Stomach smooth muscle (tissue), 2 donors: ENCODE measurements around the gene YEATS2.
"Not testable (repeated sequence)": the region's sequence is repeated elsewhere in the genome, so short reads cannot be mapped to it uniquely, and the experiment has no call there.

Experiments used
- H3K27ac ChIP-seq: one replicate; pipeline ENCODE4 v1.7.0; 2013; ENCODE audit warnings: mild to moderate bottlenecking, low read length, inconsistent platforms
- H3K27me3 ChIP-seq, 2 donors: one replicate each; pipeline ENCODE4 v1.7.0; 2013; ENCODE audit warnings: low read length in 2 of 2; ENCODE audit not compliant: insufficient read depth in 2 of 2, control insufficient read depth in 1 of 2
- H3K36me3 ChIP-seq, 2 donors: one replicate each; pipeline ENCODE4 v1.7.0; 2013; ENCODE audit warnings: low read length in 2 of 2; ENCODE audit not compliant: control insufficient read depth in 2 of 2, insufficient read depth in 2 of 2
- H3K4me1 ChIP-seq: one replicate; pipeline ENCODE4 v1.7.0; 2013; ENCODE audit warnings: low read length; ENCODE audit not compliant: control insufficient read depth, insufficient read depth
- H3K4me3 ChIP-seq, 2 donors: one replicate each; pipeline ENCODE4 v1.7.0; 2013; ENCODE audit warnings: low read length in 2 of 2
- H3K9ac ChIP-seq, 2 donors: one replicate each; pipeline ENCODE4 v1.7.0; 2013; ENCODE audit warnings: low read length in 2 of 2, mild to moderate bottlenecking in 1 of 2
- H3K9me3 ChIP-seq, 2 donors: one replicate each; pipeline ENCODE4 v1.7.0; 2013; ENCODE audit warnings: low read length in 2 of 2; ENCODE audit not compliant: control insufficient read depth in 2 of 2
- donor health status: healthy.
- donor health status: Pancreatic carcinoma.

YEATS2 gene

DNA sequence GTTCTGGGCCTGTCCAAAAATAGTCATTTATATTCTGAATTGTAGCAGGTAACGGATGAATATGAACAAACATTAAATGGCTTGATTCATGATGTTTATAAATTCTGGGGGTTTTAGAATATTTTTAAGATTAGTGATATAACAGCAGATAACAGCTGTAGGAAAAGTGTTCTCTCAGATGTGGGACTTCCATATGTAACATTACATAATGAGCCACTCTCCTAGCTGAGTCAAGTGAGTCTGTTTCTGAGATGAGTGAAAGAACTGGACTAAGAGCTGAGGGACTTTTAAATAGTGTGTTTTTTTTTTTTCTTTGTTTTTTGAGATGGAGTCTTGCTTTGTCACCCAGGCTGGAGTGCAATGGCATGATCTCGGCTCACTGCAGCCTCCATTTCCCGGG lies 13.9 kb downstream of the YEATS2 start:
- H3K4me1 ChIP-seq, result no peaks in the 10 kb centered on the region
- no peak overlapping the region for H3K4me3 ChIP-seq
- H3K9ac ChIP-seq, result no peak overlapping the region
- no peaks in the 10 kb centered on the region for H3K9me3 ChIP-seq
- no peaks in the 10 kb centered on the region for H3K36me3 ChIP-seq
- no peaks in the 10 kb centered on the region for H3K27me3 ChIP-seq
- no peak overlapping the region for H3K27ac ChIP-seq

DNA sequence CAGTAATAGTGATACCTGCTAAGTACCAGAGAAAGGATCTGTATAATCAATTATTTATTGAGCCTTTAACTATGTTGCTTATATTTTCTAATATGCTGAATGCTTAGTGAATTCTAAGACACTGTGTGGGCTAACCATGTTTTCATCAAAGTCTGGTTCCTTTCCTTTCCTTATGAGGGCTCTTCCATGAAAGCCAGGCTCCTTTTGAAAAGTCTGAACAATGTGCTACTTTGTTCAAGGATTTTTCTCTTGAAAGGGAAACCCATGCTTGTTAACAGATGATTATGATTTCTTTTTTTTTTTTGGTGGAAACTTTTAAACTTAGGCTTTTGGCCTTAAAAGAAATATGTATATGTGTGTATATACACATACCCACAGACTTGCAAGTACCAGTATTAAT lies 17.0 kb downstream of the YEATS2 start:
- Histone ChIP-seq H3K9ac (no peak overlapping the region), H3K4me3 (no peak overlapping the region), H3K27me3 (no peaks in the 10 kb centered on the region), H3K36me3 (peaks cover 2 to 5% of the 10 kb centered on the region in 2 donors), H3K9me3 (no peaks in the 10 kb centered on the region), H3K4me1 (no peaks in the 10 kb centered on the region), H3K27ac (no peak overlapping the region)

DNA sequence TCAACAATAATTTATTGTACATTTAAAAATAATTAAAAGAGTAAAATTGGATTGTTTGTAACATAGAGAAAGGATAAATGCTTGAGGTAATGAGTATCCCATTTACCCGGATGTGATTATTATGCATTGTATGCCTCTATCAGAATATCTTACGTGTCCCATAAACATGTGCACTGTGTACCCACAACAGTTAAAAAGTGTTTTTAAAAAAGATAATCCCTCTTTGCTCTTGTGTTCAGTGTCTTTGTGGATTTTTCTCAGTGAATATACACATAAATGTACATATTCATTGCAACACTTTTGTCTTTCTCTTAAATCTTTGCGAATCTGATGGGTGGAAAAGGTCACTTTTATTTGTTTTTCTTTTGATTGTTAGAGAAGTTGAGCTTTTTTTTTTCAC lies 20.4 kb downstream of the YEATS2 start:
- Histone ChIP-seq H3K9ac (no peak overlapping the region), H3K4me1 (no peaks in the 10 kb centered on the region), H3K9me3 (no peaks in the 10 kb centered on the region), H3K27ac (no peak overlapping the region), H3K27me3 (no peaks in the 10 kb centered on the region), H3K4me3 (no peak overlapping the region), H3K36me3 (peaks cover 9 to 12% of the 10 kb centered on the region in 2 donors)

DNA sequence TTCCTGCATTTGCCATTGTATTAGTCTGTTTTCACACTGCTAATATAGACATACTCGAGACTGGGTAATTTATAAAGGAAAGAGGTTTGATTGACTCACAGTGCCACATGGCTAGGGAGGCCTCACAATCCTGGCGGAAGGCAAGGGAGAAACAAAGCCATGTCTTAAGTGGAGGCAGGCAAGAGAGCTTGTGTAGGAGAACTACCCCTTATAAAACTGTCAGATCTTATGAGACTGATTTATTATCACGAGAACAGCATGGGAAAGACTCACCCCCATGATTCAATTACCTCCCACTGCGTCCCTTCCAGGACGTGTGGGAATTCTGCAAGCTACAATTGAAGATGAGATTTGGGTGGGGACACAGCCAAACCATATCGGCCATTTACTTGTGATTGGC lies 27.8 kb downstream of the YEATS2 start:
- Histone ChIP-seq H3K27me3 (no peaks in the 10 kb centered on the region), H3K4me3 (no peak overlapping the region), H3K27ac (no peak overlapping the region), H3K9ac (no peak overlapping the region), H3K36me3 (peaks cover 30 to 33% of the 10 kb centered on the region in 2 donors), H3K9me3 (no peaks in the 10 kb centered on the region), H3K4me1 (no peaks in the 10 kb centered on the region)

DNA sequence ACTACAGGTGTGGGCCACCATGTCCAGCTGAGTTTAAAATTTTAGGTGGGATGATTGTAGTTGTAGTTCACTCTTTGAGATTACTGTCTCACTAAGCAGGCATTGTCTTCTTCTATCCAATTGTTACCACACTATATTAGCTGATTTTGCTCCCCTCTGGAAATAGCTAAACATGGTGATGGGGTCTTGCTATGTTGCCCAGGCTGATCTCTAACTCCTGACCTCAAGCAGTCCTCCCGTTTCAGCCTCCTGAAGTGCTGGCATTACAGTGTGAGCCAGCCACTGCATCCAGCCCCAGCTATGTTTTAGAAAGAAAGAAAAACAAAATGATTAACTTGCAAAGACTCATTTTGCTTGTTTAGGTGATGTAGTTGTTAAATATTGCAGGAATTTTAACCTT lies 30.6 kb downstream of the YEATS2 start:
- Histone ChIP-seq H3K36me3 (peaks cover 30 to 34% of the 10 kb centered on the region in 2 donors), H3K27ac (no peak overlapping the region), H3K9me3 (no peaks in the 10 kb centered on the region), H3K27me3 (no peaks in the 10 kb centered on the region), H3K9ac (no peak overlapping the region), H3K4me1 (no peaks in the 10 kb centered on the region), H3K4me3 (no peak overlapping the region)

DNA sequence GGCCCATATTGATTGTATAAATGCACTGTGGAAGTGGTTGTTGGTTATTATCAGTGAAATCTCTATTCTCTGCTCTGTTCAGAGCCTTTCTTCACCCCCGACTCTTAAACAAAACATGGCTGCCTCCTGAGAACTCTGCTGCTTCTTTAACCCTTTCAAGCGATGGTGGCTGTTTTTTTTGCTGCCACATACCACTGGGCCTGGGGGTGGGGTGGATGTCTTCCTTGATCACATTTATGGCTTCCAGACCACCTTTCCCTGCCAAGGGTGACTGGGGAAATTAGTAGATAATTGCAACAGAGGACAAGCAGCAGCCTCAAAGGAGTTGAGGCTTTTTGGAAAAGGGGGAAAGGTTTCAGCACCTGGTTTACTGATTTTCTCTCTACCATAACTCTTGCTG lies 32.8 kb downstream of the YEATS2 start:
- H3K4me1 ChIP-seq, result no peaks in the 10 kb centered on the region
- H3K9me3 ChIP-seq, result no peaks in the 10 kb centered on the region
- no peak overlapping the region for H3K9ac ChIP-seq
- H3K36me3 ChIP-seq, result peaks cover 20 to 34% of the 10 kb centered on the region in 2 donors
- no peak overlapping the region for H3K27ac ChIP-seq
- no peaks in the 10 kb centered on the region for H3K27me3 ChIP-seq
- H3K4me3 ChIP-seq, result no peak overlapping the region

DNA sequence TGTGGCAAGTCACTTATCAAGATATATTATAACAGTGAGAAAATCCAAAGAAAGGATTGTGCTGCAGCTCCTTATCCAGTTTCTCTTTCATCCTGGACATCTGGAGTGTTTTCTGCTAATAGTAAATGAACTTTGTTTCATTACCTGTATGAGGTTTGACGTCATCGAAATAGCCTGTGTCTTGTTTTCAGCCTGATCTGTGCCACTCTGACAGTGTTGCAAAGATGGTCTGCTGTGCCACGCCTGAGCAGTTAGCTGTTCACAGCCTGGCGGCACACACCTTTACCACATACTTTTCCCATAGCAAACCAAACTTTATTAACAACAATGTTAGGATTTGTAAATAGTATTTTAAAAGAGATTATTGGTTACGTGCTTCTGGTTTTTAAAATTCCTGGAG lies 34.0 kb downstream of the YEATS2 start:
- H3K4me3 ChIP-seq, result no peak overlapping the region
- H3K36me3 ChIP-seq, result peaks cover 16 to 29% of the 10 kb centered on the region in 2 donors
- H3K27me3 ChIP-seq, result no peaks in the 10 kb centered on the region

DNA sequence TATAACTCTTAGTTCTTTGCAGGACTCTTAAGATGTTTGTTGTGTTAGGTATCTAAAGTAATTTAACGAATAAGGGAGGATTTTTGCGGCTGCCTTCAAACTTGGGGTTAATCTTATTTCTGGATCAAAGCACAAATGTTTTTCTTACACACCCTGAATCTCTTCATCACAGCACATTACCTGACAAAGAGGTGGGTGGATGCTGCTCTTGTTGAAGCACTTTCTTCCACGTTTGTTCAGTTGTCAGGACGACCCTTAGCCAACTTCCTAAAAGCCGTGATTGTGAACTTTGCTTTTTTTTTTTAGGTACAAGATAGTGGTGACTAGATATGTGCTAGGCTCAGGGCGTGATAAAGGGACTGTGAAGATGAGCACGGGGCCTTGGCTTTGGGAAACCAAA lies 36.0 kb downstream of the YEATS2 start:
- Histone ChIP-seq H3K36me3 (peaks cover 13 to 27% of the 10 kb centered on the region in 2 donors), H3K4me3 (no peak overlapping the region), H3K27ac (no peak overlapping the region)

More for the DNA sequence above, 34.0 kb downstream of the YEATS2 start:
- no peaks in the 10 kb centered on the region for H3K4me1 ChIP-seq
- H3K9ac ChIP-seq, result no peak overlapping the region
- H3K9me3 ChIP-seq, result no peaks in the 10 kb centered on the region
- no peak overlapping the region for H3K27ac ChIP-seq

DNA sequence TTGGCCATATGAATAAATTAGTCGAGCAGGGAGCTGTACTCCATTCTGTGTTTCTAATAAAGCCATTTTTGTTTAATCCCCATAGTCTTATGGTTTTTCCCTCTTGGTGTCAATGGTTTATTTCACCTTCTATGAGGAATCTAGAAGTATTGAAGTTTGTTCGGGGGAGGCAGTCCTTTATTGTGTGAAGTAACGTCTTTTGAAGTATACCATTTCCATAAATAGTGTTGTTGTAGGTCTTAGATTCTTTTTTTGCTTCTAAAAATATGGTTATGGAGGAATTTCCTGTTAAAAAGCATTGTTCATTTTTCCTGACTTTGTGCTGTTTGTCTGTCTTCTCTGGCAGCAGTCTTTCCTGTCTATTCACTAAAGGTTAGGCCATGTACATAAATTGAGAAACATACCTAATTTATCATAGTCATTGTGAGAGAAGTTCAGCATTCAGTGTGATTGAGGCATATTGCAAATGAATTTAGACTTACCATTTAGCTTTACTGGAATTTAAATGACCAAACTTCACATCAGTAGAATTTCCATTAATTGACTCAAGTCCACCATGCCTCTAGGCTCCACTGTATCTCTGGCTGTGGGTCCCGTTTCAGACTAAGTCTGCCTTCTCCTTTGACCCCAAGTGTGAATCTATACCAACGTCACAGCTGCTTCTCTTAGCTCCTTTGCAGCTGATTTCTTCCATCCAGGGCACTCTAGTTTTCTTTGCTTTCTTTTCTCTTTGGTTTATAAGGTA lies 37.3 kb downstream of the YEATS2 start:
- H3K9ac ChIP-seq, result no peak overlapping the region
- H3K4me1 ChIP-seq, result no peaks in the 10 kb centered on the region
- H3K36me3 ChIP-seq, result peaks cover 10 to 24% of the 10 kb centered on the region in 2 donors
- no peaks in the 10 kb centered on the region for H3K27me3 ChIP-seq
- no peaks in the 10 kb centered on the region for H3K9me3 ChIP-seq
- no peak overlapping the region for H3K27ac ChIP-seq
- H3K4me3 ChIP-seq, result no peak overlapping the region

More for the DNA sequence above, 36.0 kb downstream of the YEATS2 start:
- Histone ChIP-seq H3K9me3 (no peaks in the 10 kb centered on the region), H3K27me3 (no peaks in the 10 kb centered on the region), H3K4me1 (no peaks in the 10 kb centered on the region), H3K9ac (no peak overlapping the region)

DNA sequence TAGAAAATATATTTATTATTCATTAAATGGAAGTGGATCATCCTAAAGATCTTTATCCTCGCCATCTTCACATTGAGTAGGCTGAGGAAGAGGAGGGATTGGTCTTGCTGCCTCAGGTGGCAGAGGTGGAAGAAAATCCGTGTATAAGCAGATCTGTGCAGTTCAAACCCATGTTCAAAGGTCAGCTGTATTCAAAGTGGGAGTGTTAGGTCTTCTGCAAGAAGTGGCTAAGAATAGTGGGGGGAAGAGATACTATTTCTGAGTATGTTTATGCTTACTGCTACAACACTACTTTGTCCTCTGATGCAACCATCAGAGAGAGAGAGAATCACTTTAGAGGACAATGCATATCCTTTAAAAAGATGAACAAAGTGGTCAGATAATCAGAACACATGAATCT lies 39.5 kb downstream of the YEATS2 start:
- Histone ChIP-seq H3K4me1 (no peaks in the 10 kb centered on the region), H3K27ac (no peak overlapping the region), H3K4me3 (no peak overlapping the region), H3K9ac (no peak overlapping the region), H3K36me3 (peaks cover 7 to 15% of the 10 kb centered on the region in 2 donors), H3K27me3 (no peaks in the 10 kb centered on the region), H3K9me3 (no peaks in the 10 kb centered on the region)

DNA sequence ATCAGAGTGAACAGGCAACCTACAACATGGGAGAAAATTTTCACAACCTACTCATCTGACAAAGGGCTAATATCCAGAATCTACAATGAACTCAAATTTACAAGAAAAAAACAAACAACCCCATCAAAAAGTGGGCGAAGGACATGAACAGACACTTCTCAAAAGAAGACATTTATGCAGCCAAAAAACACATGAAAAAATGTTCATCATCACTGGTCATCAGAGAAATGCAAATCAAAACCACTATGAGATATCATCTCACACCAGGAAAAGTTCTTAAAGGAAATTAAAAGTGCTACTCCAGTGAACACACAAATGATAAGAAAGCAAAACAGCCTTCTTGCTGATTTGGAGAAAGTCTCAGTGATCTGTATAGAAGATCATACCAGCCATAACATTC lies 42.6 kb downstream of the YEATS2 start:
- not testable (repeated sequence) for H3K9me3 ChIP-seq, H3K27me3 ChIP-seq, H3K4me3 ChIP-seq, H3K36me3 ChIP-seq, H3K4me1 ChIP-seq, H3K27ac ChIP-seq, H3K9ac ChIP-seq
